GM23338 (cell line): ENCODE results near the gene DPYD. TPM values are rescaled to one million over a fixed set of nuclear protein-coding genes. Genes with fewer than 3 reads are reported as not detected.

Experiments used
- ATAC-seq: fragments of 200-7000 bp; cut with Tn5 transposase; 3 replicates; pipeline ENCODE4 v1.9.1; 2020
- DNase-seq: peaks from one replicate; pipeline ENCODE4 v3.0.0-alpha.2; 2015; ENCODE audit warnings: low spot score
- H2AFZ ChIP-seq: fragments of 200-600 bp; sonication (generic); 2 replicates; pipeline ENCODE4 v1.8.0; 2016; ENCODE audit warnings: antibody characterized with exemption, mild to moderate bottlenecking, moderate library complexity
- H3F3A ChIP-seq: fragments of 200-600 bp; sonication (generic); replicated peaks from 2 replicates; pipeline ENCODE4 v1.8.0; 2017; ENCODE audit warnings: antibody characterized with exemption, mixed run types, low read depth
- H3K27ac ChIP-seq: fragments of 200-600 bp; sonication (generic); 2 replicates; pipeline ENCODE4 v1.6.1; 2016; ENCODE audit warnings: low read depth
- H3K27me3 ChIP-seq: fragments of 200-600 bp; sonication (generic); 2 replicates; pipeline ENCODE4 v1.8.0; 2016; ENCODE audit warnings: mild to moderate bottlenecking, mixed run types, moderate library complexity; ENCODE audit not compliant: insufficient read depth
- H3K36me3 ChIP-seq: fragments of 200-600 bp; sonication (generic); 2 replicates; pipeline ENCODE4 v1.8.0; 2016; ENCODE audit warnings: mild to moderate bottlenecking; ENCODE audit not compliant: insufficient read depth
- H3K4me1 ChIP-seq: fragments of 200-600 bp; sonication (generic); 2 replicates; pipeline ENCODE4 v1.8.0; 2016; ENCODE audit warnings: mild to moderate bottlenecking, moderate library complexity; ENCODE audit not compliant: insufficient read depth
- H3K4me2 ChIP-seq: fragments of 200-600 bp; sonication (generic); 2 replicates; pipeline ENCODE4 v1.7.1; 2017; ENCODE audit warnings: mixed run types
- H3K4me3 ChIP-seq: fragments of 200-600 bp; sonication (generic); 2 replicates; pipeline ENCODE4 v1.6.1; 2016; ENCODE audit warnings: mixed run types
- H3K79me2 ChIP-seq: fragments of 200-600 bp; sonication (generic); replicated peaks from 2 replicates; pipeline ENCODE4 v1.8.0; 2017; ENCODE audit warnings: mild to moderate bottlenecking; ENCODE audit not compliant: insufficient read depth
- H3K9me2 ChIP-seq: fragments of 200-600 bp; sonication (generic); 2 replicates; pipeline ENCODE4 v1.8.0; 2017; ENCODE audit not compliant: insufficient read depth
- H4K20me1 ChIP-seq: fragments of 200-600 bp; sonication (generic); replicated peaks from 2 replicates; pipeline ENCODE4 v1.8.0; 2017; ENCODE audit warnings: mild to moderate bottlenecking; ENCODE audit not compliant: insufficient read depth
- H3K27ac Mint-ChIP-seq: 2 replicates; pipeline ENCODE4 v1.8.0; 2020; ENCODE audit warnings: inconsistent platforms, mild to moderate bottlenecking, moderate library complexity, mixed read lengths
- H3K27me3 Mint-ChIP-seq: 3 replicates; pipeline ENCODE4 v1.8.0; 2022; ENCODE audit warnings: low read depth, mild to moderate bottlenecking, moderate library complexity, mixed read lengths, inconsistent platforms; ENCODE audit not compliant: insufficient read depth, poor library complexity
- H3K36me3 Mint-ChIP-seq: 3 replicates; pipeline ENCODE4 v1.8.0; 2021; ENCODE audit warnings: low read depth, mild to moderate bottlenecking, inconsistent platforms, moderate library complexity, mixed read lengths
- H3K4me1 Mint-ChIP-seq: 3 replicates; pipeline ENCODE4 v1.8.0; 2020; ENCODE audit warnings: mild to moderate bottlenecking, inconsistent platforms, mixed read lengths
- H3K4me3 Mint-ChIP-seq: 3 replicates; pipeline ENCODE4 v1.8.0; 2021; ENCODE audit warnings: moderate library complexity, mild to moderate bottlenecking, inconsistent platforms, mixed read lengths
- H3K9me3 Mint-ChIP-seq: 3 replicates; pipeline ENCODE4 v1.8.0; 2020; ENCODE audit warnings: moderate library complexity, mild to moderate bottlenecking, inconsistent platforms, mixed read lengths
- CREB1 ChIP-seq: fragments of 250-450 bp; sonication (Bioruptor Pico); IDR thresholded peaks from 2 replicates; pipeline ENCODE4 v1.5.0; 2020; ENCODE audit warnings: low read depth, mild to moderate bottlenecking, moderate library complexity
- CTCF ChIP-seq, 2 experiments: fragments of 200-600 bp in 1 of 2; sonication (generic) in 1 of 2; conservative IDR thresholded peaks; 2 replicates each; pipeline versions ENCODE4 v1.5.1 to v1.6.1; 2016 to 2017; ENCODE audit warnings: antibody characterized with exemption in 2 of 2, low read depth in 2 of 2, mild to moderate bottlenecking in 2 of 2, moderate library complexity in 1 of 2
- ETS1 ChIP-seq: IDR thresholded peaks from 2 replicates; pipeline ENCODE4 v1.6.1; 2016; ENCODE audit warnings: antibody characterized with exemption
- EZH2 ChIP-seq: fragments of 200-600 bp; sonication (generic); IDR thresholded peaks from one replicate; pipeline ENCODE4 v1.8.0; 2017; ENCODE audit warnings: antibody characterized with exemption, mild to moderate bottlenecking, low read depth; ENCODE audit not compliant: unreplicated experiment
- EZH2phosphoT487 ChIP-seq: fragments of 200-600 bp; sonication (generic); IDR thresholded peaks from one replicate; pipeline ENCODE4 v1.8.1; 2018; ENCODE audit warnings: antibody characterized with exemption; ENCODE audit not compliant: unreplicated experiment
- JUNB ChIP-seq: IDR thresholded peaks from one replicate; pipeline ENCODE4 v1.6.1; 2016; ENCODE audit warnings: antibody characterized with exemption; ENCODE audit not compliant: unreplicated experiment
- NANOG ChIP-seq: IDR thresholded peaks from 2 replicates; pipeline ENCODE4 v1.6.1; 2016; ENCODE audit warnings: antibody characterized with exemption, borderline replicate concordance
- POLR2AphosphoS5 ChIP-seq: IDR thresholded peaks from 2 replicates; pipeline ENCODE4 v1.6.1; 2016; ENCODE audit warnings: antibody characterized with exemption, low read depth
- REST ChIP-seq: IDR thresholded peaks from one replicate; pipeline ENCODE4 v1.6.1; 2018; ENCODE audit warnings: antibody characterized with exemption; ENCODE audit not compliant: unreplicated experiment
- STAT1 ChIP-seq: IDR thresholded peaks from one replicate; pipeline ENCODE4 v1.6.1; 2016; ENCODE audit warnings: antibody characterized with exemption; ENCODE audit not compliant: unreplicated experiment
- ZNF114 ChIP-seq: fragments of 250-450 bp; sonication (Bioruptor Pico); IDR thresholded peaks from 2 replicates; pipeline ENCODE4 v1.5.0; 2020; ENCODE audit warnings: mild to moderate bottlenecking, moderate library complexity
- ZNF462 ChIP-seq: fragments of 250-450 bp; sonication (Bioruptor Pico); IDR thresholded peaks from 2 replicates; pipeline ENCODE4 v1.5.0; 2020; ENCODE audit warnings: mild to moderate bottlenecking, moderate library complexity
- polyA plus RNA-seq: library from polyadenylated mRNA; unstranded; fragments of >200 nt; fragmentation: Nextera tagmentation; extraction: Ambion mirVana; gene quantifications from 2 replicates; pipeline ENCODE4 v1.2.1, GENCODE V29; 2016
- total RNA-seq: library from RNA; depleted of rRNA; stranded (reverse); fragments of >200 nt; shearing (Covaris generic); gene quantifications from 2 replicates; pipeline ENCODE4 v1.2.3, GENCODE V29; 2014

Gene DPYD
- total and polyA plus RNA-seq, 2 experiments from 2014 or later = 0.50 to 1.6 TPM

- TF ChIP-seq REST (no peak), POLR2AphosphoS5 (no peak), EZH2phosphoT487 (no peak), ZNF114 (no peak), ETS1 (no peak)
Measured at GRCh38 chr1:97168056-97168455, 752.8 kb downstream of the DPYD start (continued).

- Mint-ChIP-seq H3K4me1 (peaks cover 4% of the 10 kb centered on the region; the same call in 2 of the 3 replicates), H3K36me3 (no peaks in the 10 kb centered on the region), H3K4me3 (no peak overlapping the region), H3K9me3 (no peaks in the 10 kb centered on the region; the same call in 2 of the 3 replicates), H3K27ac (no peak overlapping the region), H3K27me3 (peaks cover 2% of the 10 kb centered on the region)
- H3K4me1 ChIP-seq = peaks cover 4% of the 10 kb centered on the region; the same call in 1 of the 2 replicates
- DNase-seq (no peak), ATAC-seq (no peak)
- no peak overlapping the region for H3K4me2 ChIP-seq
- no peaks in the 10 kb centered on the region for H3F3A ChIP-seq
- H3K4me3 ChIP-seq = no peak overlapping the region
- H4K20me1 ChIP-seq = no peaks in the 10 kb centered on the region
- H3K27ac ChIP-seq = no peak overlapping the region
- H3K79me2 ChIP-seq = no peaks in the 10 kb centered on the region
- no peaks in the 10 kb centered on the region for H3K27me3 ChIP-seq
- H3K36me3 ChIP-seq = no peaks in the 10 kb centered on the region
- no peak overlapping the region for H2AFZ ChIP-seq
- no peak for TF ChIP-seq ZNF462 (CRISPR knock-in tag)
- TF ChIP-seq JUNB = no peak
- TF ChIP-seq EZH2phosphoT487 = no peak
- TF ChIP-seq CREB1 (CRISPR knock-in tag) = no peak
- no peak for TF ChIP-seq POLR2AphosphoS5
- TF ChIP-seq EZH2 = no peak
- TF ChIP-seq NANOG = no peak
- TF ChIP-seq CTCF (conservative IDR thresholded peaks at IDR 0.05; ENCODE audit: low read depth in 2 of 2) = no peak
- no peak for TF ChIP-seq STAT1
- no peak for TF ChIP-seq ZNF114
- H3K9me2 ChIP-seq = no peaks in the 10 kb centered on the region
Measured at GRCh38 chr1:97167246-97167645, 753.6 kb downstream of the DPYD start.
